GM18858 (cell line): ENCODE data around the gene ZDHHC14.
"Not testable (repeated sequence)": the region's sequence is repeated elsewhere in the genome, so short reads cannot be mapped to it uniquely, and the experiment has no call there.

Experiments used
- ATAC-seq: cut with Tn5 transposase; IDR thresholded peaks from one replicate; pipeline ENCODE4 v1.9.1; 2021; ENCODE audit not compliant: unreplicated experiment

ZDHHC14 gene

DNA sequence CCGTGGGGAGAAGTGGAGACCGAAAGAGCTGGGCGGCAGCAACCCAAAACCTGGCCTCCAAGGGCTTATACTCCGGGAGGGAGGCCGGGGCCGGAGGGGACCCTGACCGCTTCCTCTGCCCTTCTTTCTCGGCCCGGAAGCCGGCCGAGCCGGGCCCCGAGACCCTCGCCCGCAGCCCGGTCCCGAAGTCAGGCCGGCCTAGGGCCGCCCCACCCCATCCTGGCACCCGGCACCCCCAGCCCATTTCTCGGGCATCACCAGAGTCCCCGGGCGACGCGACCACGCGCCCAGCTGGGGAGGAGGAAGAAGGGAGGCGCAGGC lies 572 bp upstream of the ZDHHC14 start:
- no peak for ATAC-seq

- ATAC-seq = peak; percentile 11
These were observed 936 bp downstream of the ZDHHC14 start for GRCh38 chr6:157381631-157382621.

DNA sequence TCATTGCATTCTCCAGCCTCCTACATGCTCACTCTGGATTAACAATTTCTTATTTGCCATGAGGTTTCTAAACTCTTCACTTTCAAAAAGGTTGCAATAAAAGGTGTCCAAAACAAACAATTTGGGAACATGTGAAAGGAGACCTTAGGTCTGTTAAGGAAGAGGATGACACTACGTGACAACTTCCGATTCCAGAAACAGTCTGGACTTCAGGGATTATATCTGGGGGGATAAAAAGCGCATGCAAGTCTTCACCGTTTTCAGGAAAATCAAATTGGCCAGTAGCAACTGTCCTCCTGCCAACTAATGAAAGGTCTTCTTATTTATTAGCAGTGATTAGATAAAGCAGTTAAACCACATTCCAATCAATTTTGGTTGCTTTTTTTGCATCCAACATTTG lies 1.8 kb downstream of the ZDHHC14 start:
- no peak for ATAC-seq

GRCh38 chr6:157383471-157383870 lies 2.5 kb downstream of the ZDHHC14 start:
- no peak for ATAC-seq

DNA sequence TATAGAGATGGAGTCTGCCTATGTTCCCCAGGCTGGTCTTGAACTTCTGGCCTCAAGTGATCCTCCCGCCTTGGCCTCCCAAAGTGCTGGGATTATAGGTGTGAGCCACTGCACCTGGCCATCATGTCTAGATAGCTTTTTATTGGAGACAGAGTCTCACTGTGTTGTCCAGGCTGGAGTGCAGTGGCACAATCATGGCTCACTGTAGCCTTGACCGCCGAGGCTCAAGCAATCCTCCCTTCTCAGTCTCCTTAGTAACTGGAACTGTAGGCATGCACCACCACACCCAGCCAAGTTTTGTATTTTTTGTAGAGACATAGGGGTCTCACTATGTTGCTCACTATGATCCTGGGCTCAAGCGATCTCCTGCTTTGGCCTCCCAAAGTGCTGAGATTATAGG lies 4.0 kb downstream of the ZDHHC14 start:
- ATAC-seq = not testable (repeated sequence)

DNA sequence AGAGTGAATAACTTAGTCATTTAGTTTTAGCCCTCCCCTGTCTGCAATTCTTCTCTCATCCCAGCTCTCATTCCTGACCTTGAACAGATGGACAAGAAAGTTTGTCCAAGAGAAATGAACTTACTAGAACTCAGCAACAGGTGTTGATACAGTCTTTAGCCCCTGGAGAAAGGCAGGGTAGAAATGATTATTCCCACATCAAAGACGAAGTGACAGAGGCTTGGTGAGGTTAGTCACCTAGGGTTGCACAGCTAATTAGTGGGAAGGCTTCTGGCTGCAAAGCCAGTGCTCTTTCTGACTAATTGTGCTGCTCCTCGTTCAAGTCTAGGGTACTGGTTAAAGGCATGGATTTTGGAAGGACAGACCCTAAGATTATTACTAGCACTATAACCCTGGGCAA lies 4.5 kb downstream of the ZDHHC14 start:
- ATAC-seq = no peak

DNA sequence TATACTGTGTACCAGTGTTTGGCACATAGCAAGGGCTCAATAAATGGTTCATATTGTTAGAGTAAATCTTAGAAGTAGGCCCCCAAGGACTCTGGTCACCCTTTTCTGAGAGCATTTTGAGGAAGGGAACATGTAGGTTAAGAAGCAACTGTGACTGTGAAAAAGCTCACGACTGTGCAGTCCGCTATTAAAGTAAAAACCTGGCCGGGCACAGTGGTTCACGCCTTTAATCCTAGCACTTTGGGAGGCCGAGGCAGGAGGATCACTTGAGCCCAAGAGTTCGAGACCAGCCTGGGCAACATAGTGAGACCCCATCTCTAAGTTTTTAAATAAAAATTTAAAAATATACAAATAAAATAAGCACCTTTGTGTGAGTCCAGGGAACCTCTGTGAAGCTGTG lies 5.0 kb downstream of the ZDHHC14 start:
- no peak for ATAC-seq

DNA sequence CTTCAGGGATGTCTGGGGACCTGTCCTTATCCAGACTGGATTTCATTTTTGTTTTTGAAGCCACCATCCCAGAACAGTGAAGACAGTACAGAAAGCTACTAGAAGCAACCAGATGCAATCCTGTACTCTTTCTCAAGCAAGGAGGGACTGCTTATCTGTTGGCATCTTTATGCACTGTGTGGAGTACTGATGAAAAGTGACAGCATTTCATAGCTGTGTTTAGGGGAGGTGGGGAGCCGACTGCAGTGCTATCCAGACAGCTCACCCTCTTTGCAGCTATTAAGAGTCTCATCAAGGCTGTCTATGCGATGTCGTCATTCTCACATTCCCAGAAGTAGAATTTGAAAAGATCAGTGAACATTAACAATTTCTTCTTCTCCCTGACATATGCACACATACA lies 5.5 kb downstream of the ZDHHC14 start:
- no peak for ATAC-seq

- ATAC-seq = no peak
These were observed 7.9 kb downstream of the ZDHHC14 start for GRCh38 chr6:157388924-157389323.

DNA sequence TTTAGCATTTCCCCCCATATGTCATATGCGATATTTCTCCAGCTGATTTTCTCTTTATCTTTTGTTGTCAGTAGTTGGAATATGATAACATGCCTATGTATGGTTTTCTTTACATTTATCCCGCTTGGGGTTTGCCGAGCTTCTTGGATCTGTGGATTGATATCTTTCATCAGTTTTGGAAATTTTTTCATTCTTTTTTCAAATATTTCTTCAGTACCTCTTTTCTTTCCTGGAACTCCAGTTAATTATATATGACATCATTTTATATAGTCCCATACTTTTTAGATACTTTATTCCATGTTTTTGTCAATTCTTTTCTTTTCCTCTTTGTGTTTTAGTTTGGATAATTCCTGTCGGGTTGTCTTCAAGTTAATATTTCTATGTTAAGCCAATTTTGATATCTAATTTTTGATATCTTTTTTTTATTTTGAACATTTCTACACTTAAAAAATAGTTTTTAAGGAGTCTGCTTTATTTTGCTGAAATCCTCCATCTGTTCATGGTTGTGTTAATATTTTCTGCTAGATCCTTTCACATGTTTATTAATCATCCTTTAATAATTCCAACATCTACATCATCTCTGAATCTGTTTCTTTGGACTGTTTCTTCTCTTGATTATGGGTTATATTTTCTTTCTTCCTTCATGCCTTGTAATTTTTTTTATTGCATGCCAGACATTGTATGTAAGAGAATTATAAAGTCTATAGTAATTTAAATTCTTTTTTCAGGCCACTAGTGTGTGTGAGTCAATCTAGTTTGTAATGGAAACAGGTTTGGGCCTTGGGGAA lies 9.5 kb downstream of the ZDHHC14 start:
- ATAC-seq = no peak

DNA sequence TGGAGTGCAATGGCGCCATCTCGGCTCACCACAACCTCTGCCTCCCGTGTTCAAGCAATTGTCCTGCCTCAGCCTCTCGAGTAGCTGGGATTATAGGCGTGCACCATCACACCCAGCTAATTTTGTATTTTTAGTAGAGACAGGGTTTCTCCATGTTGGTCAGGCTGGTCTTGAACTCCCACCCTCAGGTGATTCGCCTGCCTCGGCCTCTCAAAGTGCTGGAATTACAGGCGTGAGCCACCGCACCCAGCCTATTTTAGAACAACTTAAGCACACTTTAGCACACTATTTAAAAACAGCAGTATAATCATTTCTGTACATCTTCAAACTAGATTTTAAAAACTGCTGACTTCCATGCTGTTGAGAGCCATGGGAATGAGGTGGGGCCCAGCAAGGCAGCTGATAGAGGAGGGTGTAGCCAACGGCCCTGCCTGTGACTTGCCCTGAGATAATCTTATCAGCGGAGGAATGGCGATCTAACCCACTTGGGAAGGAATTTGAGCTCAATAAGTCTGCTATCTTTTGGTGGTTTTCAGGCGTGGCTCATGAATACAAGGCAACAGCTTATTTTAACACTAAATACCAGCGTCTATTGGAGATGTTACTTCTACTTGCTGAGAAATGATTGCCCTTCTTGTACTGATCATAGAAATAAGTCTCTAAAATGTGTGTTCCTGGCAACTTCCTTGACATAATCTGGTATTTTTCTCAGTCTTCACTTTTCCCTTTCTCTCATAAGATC lies 12.1 kb downstream of the ZDHHC14 start:
- no peak for ATAC-seq

GRCh38 chr6:157393669-157394327 lies 12.8 kb downstream of the ZDHHC14 start:
- ATAC-seq = no peak

GRCh38 chr6:157395199-157395598 lies 14.2 kb downstream of the ZDHHC14 start:
- ATAC-seq = not testable (repeated sequence)

DNA sequence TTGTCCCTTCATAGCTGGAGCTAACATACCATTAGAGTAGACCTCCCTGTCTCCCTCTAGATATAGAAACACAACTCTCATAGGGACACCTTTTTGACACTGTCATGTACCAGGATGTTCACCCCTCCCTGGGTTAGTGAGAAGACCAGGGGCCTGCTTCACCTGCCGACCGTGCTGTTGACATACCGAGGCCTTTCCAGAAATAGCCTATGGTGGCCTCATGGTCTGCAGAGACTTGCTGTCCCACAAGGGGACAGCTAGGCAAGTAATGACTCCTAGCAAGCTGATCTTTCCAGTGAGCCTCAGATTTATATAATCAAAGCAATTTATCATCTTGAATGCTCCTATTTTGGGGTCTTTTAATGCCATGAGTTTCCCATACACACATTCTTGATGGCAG lies 15.0 kb downstream of the ZDHHC14 start:
- no peak for ATAC-seq

DNA sequence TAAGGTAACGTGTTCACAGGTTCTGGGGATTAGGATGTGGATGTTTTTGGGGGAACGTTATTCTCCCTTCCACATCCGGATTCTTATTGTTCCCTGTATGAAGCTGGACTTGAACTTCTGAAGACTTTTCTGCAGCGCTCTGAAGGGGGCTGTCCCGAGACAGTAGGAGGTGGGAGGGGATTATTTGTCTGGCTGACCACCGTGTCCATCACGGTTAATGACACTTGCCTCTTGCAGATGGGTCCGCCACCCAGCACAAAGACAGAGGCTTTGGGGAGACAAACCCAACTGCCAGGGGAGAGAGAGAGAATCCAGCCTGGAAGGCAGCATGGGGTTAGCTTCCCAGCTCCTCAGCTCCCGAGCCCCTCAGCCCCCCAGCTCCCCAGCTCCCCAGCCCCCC lies 16.7 kb downstream of the ZDHHC14 start:
- no peak for ATAC-seq

DNA sequence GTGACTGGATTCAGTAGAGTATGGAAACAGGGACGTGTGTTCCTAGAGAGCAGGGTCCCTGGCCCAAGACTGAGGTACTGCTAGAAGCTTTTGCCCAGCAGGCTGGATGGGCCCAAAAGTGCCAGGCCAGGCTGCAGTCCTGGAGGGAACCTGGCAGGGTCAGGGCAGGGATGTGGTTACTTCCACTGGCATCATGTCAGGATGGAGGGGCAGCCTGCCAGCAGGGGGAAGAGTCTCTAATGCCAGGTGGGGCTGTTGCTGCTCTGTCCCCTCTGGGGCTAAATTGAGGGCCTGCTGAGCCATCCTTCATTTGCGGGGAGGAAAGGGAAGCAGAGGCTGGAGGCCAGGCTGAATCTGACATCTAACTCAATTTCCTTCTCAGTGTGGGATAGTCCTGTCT lies 17.2 kb downstream of the ZDHHC14 start:
- ATAC-seq = no peak

DNA sequence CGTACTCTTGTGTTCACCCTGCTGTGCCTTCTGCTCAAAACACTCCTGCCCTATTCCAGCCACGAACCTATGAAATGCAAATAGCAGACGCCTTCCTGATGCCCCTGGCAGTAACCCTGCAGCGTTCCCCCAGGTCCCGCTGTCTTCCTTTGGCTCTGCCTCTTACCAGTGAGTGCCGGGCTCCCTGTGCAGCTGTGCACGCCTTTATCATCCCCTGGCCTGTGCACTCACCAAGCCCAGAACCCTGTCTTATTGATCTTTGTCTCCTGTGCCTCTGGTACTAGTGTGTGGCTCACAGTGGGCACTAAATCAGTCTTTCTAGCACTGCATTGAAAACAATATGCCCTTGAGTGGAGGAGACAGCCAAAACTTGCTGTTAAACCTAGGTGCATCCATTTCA lies 19.7 kb downstream of the ZDHHC14 start:
- no peak for ATAC-seq

- ATAC-seq = no peak
These were observed 20.8 kb downstream of the ZDHHC14 start for GRCh38 chr6:157401734-157402338.

DNA sequence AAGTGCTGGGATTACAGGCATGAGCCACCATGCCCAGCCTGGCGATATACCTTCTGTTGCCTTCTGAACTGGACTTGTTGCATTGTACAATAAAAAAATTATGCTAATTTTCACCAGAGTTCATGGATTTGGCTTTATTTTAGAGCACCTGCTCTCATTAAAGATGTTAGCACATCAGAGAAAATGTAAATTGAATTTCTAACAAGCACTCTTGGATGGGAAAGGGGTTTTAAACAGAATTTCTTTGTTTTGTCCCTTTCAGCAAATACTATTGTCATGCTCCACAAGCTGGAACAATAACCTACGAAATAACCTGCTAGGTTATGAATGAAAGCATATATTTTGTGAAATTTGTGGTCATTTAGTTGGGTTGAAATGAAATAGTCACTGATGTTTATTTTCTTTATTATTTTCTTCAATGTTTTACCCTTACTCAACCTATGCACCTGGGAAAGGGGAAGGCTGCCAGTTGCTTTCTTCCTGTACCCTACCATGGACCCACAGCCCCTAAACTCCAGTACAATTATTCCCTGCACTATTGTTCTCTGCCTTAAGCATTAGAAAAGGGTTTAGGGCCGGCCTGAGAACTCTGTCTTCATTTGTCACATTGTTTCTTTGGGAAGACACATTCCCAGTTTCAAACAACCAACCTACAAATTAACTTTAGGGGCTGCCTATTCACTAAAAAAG lies 22.2 kb downstream of the ZDHHC14 start:
- no peak for ATAC-seq

DNA sequence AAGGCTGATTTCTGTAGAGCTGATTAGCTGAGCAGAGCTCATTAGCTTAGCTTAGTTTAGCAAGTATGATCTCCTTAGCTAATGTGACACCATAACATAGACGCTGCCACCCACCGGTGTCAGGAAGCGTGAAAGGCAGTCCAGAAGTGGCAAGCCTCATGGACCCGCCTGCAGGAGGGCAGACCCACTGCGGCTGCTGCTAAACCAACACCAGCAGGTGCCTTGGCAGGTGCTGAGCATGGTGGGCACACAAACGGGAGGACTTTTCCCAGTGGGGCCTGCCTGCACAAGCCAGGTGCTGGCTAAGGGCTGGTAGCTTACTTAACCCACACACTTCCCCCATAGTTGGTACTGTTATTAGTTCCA lies 22.7 kb downstream of the ZDHHC14 start:
- no peak for ATAC-seq
